Measurements from ENCODE around the gene GON4L. TPM values are rescaled to one million over a fixed set of nuclear protein-coding genes. Genes with fewer than 3 reads are reported as not detected.
A peak's percentile ranks its signal among the peaks of the same experiment; 100 is the strongest.
"Not testable (repeated sequence)": the region's sequence is repeated elsewhere in the genome, so short reads cannot be mapped to it uniquely, and the experiment has no call there.

Gene GON4L
- total RNA-seq, 1 donor from 2014 or later, result 22.7 TPM

- TF ChIP-seq CTCF (conservative IDR thresholded peaks at IDR 0.05; ENCODE audit: low read depth, low read length), result no peak
- H3K4me3 ChIP-seq (ENCODE audit: low read depth, low read length), result no peak overlapping the region
Observed at GRCh38 chr1:155897746-155898145, 40.7 kb upstream of the GON4L start.

GRCh38 chr1:155896476-155896875 lies 39.5 kb upstream of the GON4L start:
- DNase-seq (ENCODE audit: low read depth); H3K4me3 ChIP-seq (ENCODE audit: low read depth, low read length): not testable (repeated sequence)

More at GRCh38 chr1:155897746-155898145, 40.7 kb upstream of the GON4L start:
- no peak for DNase-seq (ENCODE audit: low read depth)

GRCh38 chr1:155895617-155896016 lies 38.6 kb upstream of the GON4L start:
- DNase-seq (ENCODE audit: low read depth); H3K4me3 ChIP-seq (ENCODE audit: low read depth, low read length): not testable (repeated sequence)

- DNase-seq (ENCODE audit: low read depth), result no peak
- no peak overlapping the region for H3K4me3 ChIP-seq (ENCODE audit: low read depth, low read length)
Observed at GRCh38 chr1:155893389-155894142, 36.6 kb upstream of the GON4L start.

GRCh38 chr1:155892796-155893195 lies 35.8 kb upstream of the GON4L start:
- no peak overlapping the region for H3K4me3 ChIP-seq (ENCODE audit: low read depth, low read length)
- peak; percentile 55 for DNase-seq (ENCODE audit: low read depth)
- TF ChIP-seq CTCF (conservative IDR thresholded peaks at IDR 0.05; ENCODE audit: low read depth, low read length), result no peak

More at GRCh38 chr1:155893389-155894142, 36.6 kb upstream of the GON4L start:
- TF ChIP-seq CTCF (conservative IDR thresholded peaks at IDR 0.05; ENCODE audit: low read depth, low read length), result no peak

GRCh38 chr1:155890251-155890650 lies 33.2 kb upstream of the GON4L start:
- H3K4me3 ChIP-seq (ENCODE audit: low read depth, low read length), result no peak overlapping the region
- no peak for DNase-seq (ENCODE audit: low read depth)
- TF ChIP-seq CTCF (conservative IDR thresholded peaks at IDR 0.05; ENCODE audit: low read depth, low read length), result no peak

GRCh38 chr1:155889566-155889965 lies 32.6 kb upstream of the GON4L start:
- TF ChIP-seq CTCF (conservative IDR thresholded peaks at IDR 0.05; ENCODE audit: low read depth, low read length), result no peak
- DNase-seq (ENCODE audit: low read depth), result no peak
- no peak overlapping the region for H3K4me3 ChIP-seq (ENCODE audit: low read depth, low read length)

- DNase-seq (ENCODE audit: low read depth), result no peak
- TF ChIP-seq CTCF (conservative IDR thresholded peaks at IDR 0.05; ENCODE audit: low read depth, low read length), result no peak
Observed at GRCh38 chr1:155888481-155888880, 31.5 kb upstream of the GON4L start.

More at GRCh38 chr1:155888481-155888880, 31.5 kb upstream of the GON4L start:
- H3K4me3 ChIP-seq (ENCODE audit: low read depth, low read length), result no peak overlapping the region
